Left renal cortex interstitium (tissue), 4 donors: ENCODE results near the gene CTNNBIP1. TPM values are rescaled to one million over a fixed set of nuclear protein-coding genes. Genes with fewer than 3 reads are reported as not detected.
A peak's percentile ranks its signal among the peaks of the same experiment; 100 is the strongest.
"Not testable (repeated sequence)": the region's sequence is repeated elsewhere in the genome, so short reads cannot be mapped to it uniquely, and the experiment has no call there.

Experiments
- DNase-seq, 4 donors: peaks; one replicate each; pipeline ENCODE4 v3.0.0-alpha.2; 2013; ENCODE audit warnings: low read depth in 4 of 4, low spot score in 2 of 4, missing footprints in 1 of 4
- polyA plus RNA-seq, 4 donors: library from polyadenylated mRNA; unstranded; fragments of 120-200 nt; gene quantifications; one replicate each; pipeline ENCODE4 v1.2.1, GENCODE V29; 2013; ENCODE audit not compliant: insufficient read length in 4 of 4

Gene CTNNBIP1, protein sequence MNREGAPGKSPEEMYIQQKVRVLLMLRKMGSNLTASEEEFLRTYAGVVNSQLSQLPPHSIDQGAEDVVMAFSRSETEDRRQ
- 10 to 100 TPM; 31.3 to 50.1 (median 32.3) TPM for polyA plus RNA-seq

DNA sequence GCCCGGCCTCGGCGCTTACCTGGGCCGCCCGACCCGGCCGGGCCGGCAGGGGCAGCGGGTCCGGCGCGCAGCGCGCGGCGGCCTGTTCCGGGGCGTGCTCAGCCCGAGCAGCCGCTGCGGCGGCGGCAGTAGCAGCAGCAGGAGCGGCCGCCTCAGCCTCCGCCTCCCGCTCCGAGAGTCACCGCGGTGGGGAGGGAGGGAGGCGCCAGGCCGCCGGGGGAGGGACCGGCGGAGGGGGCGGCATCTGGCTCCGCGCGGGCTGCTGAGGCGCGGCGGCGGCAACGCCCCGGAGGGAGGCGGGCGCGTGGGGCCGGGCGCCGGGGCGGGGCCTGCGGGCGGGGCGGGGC lies at the start of gene CTNNBIP1:
TSS of gene CTNNBIP1 (minus strand) at position 194 of the 347 bp plus-strand sequence. CDS start 38,205 bp downstream, outside the sequence.
- no peak for DNase-seq

DNA sequence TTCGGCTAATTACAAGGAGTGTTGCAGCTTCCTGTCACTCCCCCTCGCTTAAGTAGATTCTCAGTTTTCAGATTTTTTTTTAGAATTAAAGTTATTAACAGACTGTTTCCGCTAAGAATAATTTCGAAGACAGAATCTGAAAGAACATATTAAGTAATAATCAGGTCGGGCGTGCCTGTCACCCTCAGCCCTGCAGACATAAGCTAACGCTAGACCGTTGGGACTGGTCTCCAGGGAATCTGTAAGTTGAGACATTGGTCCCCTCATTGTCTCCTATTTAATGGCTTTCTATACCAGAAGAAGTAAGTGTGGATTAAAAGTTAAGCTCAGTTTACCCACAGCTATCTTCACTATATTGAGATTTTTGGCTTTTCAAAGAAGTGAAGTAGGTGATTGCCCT lies 47.7 kb upstream of the CTNNBIP1 start:
- no peak for DNase-seq

DNA sequence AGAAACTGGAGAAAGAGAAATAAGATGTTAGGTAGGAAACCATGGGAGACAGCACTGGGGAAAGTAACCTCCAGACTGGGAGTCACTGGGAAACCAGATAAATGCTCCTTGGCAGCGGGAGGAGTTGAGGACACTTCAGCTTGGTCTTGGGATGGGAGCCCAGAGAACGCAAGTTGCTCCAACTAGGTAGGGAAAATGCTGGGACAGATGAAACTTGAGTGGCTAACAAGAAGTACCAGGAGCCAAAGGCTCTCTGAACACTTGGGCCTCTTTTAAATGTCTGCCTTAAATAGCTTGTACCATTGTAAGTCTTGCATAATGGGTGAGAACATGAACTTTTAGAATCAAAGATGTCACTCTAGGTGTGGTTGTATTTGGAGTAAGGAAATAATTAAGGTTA lies 36.2 kb upstream of the CTNNBIP1 start:
- DNase-seq = no peak

DNA sequence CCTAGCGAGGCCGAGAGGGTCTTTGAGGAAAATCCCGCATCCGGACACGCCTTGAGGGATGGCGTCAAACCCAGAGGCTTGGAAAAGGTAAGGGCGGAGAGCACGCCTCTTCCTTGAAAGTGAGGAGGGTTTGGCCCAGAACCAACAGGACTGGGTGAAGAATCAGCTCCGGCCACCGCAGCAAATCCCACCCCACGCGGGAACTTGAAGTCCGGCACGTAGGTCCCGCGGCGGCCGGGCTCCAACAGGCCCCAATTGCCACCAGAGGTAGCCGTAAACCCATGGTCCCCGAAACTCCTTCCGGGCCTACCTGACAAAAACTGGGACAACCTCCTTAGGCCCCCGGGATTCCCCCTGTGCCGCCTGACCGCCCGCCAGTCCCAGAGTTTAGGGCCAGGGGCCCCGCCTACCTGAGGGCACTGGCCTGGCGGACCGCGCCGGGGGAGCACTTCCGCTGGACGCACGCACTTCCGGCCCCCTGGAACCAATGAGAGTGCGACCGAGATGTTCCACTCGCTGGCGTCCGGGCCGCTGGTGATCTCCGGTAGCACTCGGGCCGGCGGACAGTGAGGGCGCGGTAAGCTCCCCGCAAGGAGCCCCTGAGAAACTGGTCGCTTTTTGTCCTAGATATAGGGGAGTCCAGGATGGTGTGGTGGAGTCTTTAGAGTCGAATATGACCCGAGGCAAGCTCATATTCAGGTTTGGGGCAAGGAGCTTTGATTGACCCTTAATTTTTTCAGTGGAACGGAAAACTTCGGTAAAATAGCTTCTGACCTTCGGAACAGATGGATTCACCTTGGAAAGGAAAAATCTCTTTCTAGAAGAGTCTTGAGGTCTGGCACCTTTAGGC lies 33.1 kb upstream of the CTNNBIP1 start, which contains the start of the genes LZIC and NMNAT1:
TSS of gene LZIC (minus strand) at position 453 of the 850 bp plus-strand sequence. CDS start 6,772 bp downstream, outside the sequence.
TSS of gene NMNAT1 (plus strand) at position 537 of the 850 bp plus-strand sequence. CDS start 28,599 bp downstream, outside the sequence.
- DNase-seq = peak; percentile 68 to 87 (median 80)

DNA sequence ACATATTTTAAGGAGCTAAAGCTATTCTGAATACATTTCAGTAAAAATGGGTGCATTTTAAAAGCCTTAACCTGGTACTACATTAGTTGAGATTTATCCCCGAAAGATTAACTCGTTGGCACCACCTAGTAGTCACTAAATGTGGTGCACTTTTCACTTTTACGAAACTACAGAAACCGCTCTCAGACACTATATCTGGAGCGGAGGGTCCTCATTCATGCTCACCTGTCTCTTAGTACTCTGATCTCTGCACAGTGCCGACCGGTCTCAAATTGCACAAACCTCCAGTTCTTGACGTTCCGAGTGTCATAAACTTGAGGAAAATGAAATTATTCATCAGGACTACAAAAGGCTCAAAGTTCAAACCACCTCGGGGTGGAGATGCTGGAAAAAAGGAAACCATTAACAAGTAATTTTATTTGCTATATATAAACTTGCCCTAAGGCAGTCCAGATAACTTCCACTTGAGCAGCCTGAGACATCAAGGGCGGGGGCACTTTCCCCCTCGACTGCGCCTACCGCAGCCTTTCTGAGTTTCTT lies 32.4 kb upstream of the CTNNBIP1 start:
- no peak for DNase-seq

DNA sequence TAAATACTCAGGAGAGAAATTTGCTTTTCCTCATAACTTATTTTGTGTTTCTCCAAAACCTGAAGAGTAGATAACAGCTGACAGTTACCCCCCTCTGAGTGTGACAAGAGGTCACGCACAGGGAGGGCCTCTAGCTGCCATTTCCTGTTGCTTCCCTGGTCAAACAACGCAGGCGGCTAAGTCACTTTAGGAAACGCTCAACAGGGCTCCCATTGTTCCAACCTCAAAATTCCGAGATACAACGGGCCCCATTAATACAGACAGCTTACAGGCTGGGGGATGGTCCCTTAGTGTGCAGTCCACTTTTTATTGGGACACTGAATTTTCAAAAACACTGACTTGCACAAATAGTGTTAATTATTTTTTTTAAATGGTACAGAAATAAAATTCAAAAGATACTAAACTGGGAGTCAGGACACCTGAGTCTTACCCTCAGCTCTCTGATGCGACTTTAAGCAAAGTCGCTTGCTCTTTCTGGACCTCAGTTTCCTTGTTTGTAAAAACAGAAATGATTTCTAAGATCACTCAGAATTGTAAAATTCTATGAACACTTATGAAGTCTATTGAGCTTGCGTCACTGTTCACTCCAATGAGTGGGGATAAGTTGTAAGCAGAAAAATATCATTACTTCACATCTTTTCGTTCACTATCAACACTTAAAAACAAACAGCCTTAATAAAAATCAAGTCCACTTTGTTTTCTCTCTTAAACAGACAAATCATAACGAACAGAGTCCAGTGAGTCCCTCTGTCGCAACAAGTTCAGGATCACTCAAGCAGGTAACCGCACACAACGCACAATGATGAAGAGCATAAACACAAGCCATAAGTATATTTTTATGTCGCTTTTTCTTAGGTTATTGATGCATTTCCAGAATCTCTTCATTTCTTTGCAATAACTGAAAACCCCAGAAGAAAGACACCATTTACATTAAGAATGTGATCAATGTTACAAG lies 19.6 kb upstream of the CTNNBIP1 start:
- no peak for DNase-seq

DNA sequence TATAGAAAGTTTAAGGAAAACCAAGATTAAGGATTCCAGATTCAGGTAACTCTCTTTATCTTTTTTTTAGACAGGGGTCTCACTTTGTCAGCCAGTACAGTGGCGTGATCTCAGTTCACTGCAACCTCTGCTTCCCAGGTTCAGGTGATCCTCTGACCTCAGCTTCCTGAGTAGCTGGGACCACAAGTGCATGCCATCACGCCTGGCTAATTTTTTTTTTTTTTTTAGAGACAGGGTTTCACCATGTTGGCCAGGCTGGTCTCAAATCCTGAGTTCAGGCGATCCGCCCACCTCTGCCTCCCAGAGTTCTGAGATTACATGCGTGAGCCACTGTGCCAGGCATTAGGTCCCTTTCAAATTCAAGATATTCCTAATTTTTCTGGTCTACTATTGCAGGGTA lies 17.2 kb upstream of the CTNNBIP1 start:
- no peak for DNase-seq

DNA sequence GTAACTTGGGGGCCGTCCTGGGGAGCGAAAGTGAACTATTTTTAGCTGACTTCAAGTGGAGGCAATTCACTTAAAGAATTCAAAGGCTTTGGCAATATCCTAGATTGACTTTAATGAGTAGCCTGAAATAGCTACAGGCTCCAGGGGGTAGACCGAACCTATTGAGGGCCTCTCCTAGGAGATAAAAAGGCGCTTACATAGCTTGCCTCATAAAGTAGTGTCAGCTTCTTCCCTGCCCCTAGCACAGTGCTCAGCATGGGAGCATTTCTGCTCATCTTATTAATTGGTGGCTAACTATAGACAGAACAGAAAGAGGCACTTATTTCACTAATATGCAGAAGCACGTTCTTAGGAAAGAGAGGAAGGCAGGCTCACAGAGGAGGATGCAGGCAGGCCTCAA lies 12.3 kb upstream of the CTNNBIP1 start:
- DNase-seq = no peak

DNA sequence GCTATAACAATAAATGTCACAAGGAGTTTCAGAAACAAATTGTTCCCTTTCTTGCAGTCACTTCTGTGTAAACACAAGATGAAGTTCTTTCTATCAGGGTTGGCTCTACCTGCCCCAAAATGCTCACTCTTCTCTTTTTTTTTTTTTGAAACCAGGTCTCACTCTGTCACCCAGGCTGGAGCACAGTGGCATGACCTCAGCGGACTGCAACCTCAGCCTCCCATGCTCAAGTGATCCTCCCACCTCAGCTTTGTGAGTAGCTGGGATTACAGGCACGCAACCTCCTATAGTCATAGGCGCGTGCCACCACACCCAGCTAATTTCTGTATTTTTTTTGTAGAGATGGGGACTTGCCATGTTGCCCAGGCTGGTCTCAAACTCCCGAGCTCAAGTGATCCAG lies 10.5 kb upstream of the CTNNBIP1 start:
- DNase-seq = no peak

DNA sequence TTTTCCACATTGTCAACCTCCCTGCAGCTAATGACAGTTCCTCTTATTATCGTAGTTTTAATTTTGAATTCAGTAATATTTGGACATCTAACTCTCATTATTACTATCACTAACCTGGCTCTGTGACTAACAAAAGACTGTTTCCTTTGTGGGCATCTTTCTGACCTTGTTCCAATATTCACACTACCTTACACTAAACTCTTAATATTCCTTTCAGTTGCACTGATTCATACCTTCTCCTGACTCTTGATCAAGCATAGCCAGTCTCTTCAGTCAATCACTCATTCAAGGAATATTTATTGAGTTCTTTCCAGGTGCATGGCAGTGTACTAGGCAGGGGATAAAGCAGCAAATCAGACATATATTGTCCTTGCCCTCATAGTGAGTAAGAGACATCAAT lies 7.8 kb upstream of the CTNNBIP1 start:
- DNase-seq = no peak

DNA sequence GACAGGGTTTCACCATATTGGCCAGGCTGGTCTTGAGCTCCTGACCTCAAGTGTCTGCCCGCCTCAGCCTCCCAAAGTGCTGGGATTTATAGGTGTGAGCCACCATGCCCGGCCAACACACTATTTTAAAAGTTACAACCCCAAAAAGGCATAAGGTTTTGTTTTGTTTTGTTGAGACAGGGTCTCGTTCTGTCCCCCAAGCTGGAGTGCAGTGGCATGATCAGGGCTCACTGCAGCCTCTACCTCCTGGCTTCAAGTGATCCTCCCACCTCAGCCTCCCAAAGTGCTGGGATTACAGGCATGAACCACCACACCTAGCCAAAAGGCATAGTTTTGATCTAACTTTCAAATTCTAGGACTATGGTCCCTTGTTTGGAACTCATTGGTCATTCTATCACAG lies 7.4 kb upstream of the CTNNBIP1 start:
- not testable (repeated sequence) for DNase-seq

DNA sequence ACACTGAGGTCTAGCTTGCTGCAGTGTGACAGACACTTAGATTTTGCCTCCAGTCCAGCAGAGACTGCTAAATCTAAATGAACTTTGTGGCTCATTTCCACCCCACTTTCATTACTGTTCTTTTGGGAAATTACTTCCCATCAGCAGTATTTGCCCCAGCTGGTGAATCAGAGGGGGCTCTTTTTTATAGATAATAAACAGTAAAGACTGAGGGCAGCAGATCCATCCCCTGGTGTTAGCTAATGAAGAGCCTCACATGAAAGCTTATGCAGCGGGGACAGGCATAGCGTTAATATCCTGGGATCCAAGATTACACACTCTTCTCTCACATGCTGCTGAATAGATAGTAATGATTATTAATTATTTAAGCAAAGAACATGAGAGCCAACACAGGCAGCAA lies 6.4 kb upstream of the CTNNBIP1 start:
- no peak for DNase-seq

DNA sequence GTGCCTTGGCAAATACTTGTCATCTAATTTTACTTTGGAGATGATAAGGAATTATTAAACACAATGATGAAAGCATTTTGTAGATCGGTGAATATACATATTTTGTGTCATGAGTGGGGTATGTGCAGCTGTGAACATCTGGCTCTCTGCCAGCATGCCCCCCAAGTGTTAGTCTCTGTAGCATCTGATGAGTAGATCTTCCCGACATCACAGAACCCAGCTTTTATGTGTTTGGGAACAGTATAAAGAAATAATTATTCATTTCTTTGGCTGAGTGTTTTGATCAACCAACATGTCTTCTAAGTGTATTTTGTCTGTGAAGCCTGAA lies 4.5 kb upstream of the CTNNBIP1 start:
- DNase-seq = no peak

DNA sequence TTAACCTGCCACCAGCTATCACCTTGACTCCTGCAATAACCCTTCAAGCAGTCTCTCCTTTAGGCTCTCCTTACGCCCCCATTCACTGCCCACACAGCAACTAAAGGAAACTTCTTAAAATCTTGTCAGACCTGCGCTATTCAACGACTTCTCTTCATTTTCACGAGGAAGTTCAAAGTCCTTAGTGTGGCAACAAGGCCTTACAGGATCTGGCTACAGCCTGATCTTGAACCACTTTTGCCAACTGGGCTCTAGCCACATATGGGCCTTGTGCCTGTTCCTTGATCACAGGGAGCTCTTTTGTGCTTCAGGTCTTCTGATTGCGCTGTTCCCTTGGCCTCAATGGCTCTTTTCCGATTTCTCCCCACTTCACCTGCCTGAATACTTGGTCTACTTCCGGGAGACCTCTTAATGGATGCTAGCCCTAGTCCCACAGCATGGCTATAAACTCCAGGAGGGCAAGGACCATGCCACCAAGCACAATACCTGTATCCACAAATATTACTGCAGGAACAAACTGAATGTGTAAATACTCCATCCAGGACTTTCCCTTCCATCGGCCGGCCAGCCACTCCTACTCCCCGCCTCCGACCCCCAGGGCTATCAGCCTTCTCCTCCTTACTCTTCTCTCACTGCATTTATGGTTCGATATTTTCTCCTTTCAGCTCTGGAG lies 2.3 kb upstream of the CTNNBIP1 start:
- no peak for DNase-seq

DNA sequence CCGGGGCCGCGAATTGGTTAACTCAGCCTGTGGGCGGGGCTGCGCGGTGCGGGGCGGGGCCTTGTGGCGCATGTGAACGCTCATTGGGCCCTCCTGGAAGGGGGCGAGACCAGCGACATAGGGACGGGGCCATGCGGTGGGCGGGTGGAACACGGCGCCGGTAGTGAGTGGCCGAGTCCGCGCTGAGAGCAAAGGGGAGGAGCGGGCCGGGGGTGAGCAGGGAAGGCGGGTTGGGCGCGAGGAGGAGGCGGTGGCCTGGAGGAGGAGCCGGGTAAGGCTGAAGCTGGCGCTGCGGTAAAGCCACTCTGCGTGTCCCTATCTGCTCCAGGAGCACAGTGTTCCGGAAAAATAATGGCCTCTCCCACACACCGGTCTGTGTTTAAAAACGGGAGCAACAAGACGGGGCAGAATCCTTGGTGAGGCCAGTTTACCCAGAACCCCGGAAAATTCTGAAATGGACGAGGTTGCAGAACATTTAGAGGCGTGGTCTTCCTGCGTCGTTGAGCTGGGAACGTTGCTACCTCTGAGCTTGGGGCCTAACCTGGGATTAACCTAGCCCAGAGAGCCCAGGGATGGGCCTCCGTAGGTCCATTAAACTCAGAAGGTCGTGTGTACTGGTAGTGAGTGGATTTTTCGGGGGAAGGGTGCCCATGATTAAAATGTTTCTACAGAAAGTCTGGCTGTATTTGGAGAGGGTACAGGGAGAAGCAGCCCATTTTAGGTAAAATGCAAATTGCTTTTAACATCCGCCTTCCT lies 532 bp upstream of the CTNNBIP1 start:
- DNase-seq = peak; percentile 87 to 97 (median 96)

DNA sequence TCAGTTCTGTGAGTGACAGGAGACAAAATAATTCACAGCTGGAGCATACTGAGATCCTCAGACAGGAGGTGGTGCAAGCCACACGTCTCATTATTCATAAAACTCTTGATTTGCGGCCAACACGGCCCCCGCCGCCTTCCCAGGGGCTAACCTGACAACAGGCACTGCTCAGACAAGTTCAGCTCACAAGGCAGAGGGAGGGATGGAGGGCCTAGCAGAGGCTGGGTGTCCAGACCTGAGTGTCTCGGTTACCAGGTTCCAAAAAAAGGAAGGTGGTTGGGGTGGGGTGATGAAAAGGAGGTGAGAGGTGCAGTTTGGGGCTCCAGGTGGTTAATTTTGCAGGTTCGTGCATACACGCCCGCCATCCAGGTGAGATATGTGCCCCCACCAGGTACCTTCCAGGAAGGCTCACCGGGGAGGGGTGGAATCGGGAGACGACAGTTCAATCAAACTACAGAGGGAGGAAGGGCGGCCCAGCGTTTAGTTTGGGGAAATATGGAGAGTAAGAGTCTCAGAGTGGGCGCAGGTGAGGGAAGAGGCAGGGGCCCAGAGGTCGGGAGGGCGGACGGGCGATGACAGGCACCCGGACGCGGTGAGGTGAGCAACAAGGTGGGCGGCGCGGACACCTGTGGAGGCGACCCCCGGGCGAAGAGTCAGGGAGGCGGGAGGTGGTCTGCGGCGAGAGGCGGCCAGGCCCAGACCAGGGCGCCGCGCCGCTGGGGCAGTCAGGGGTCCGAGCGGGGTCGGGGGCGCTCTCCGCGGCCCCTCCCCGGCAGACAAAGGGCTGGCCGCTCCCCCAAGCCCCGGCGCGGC lies 629 bp downstream of the CTNNBIP1 start:
- no peak for DNase-seq

DNA sequence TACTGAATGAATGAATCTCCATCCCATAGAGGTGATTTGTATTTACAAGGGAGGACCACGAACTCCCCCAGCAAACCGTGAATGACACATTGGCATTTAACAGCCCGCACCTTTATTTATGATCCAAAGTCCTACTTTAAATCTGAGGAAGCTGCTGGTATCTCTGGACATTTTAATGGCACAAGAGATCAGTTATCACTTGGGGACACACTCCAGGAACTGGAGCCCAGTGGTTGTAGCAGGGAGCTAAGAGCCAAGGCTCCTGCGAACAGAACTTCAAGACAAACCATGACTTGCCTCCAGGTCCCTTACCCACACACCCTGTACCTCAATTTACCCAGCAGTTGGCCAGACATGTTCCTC lies 1.2 kb downstream of the CTNNBIP1 start:
- no peak for DNase-seq

DNA sequence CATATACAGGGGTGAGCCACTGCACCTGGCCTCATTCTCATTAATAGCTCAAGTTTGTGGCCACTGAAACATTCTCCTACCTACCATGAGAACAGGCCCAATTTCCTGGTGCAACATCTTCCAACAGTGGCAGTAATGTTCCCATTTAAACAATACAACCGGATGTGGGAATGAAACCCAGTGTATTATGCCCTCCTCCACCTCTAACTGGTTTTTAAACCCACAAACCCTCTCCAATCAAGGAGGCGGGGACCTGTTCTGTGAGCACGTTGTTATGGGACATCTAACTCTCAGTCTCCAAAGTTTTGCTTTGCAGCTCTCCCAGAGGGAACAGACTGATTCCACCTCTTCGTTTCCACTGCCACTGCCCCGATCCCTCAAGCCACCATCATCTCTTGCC lies 2.6 kb downstream of the CTNNBIP1 start:
- DNase-seq = no peak

DNA sequence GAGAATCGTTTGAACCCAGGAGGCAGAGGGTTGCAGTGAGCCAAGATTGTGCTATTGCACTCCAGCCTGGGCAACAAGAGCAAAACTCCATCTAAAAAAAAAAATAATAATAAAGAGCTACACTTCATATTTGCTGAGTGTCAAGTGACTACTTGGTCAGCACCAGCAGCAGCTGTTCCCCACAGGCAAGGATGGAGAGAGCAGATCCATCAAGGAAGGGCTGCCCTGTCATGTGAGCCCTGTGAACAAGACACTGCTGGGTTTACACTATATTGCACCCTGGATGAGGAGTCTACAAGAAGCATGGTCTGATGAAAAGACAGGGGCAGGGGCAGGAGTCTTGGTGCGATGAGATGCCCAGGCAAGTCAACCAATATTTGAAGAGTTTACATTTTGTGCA lies 3.6 kb downstream of the CTNNBIP1 start:
- DNase-seq = no peak
